Muscle layer of colon (tissue), 2 donors: ENCODE measurements around the gene SH3D21.

Experiments used
- H3K27ac ChIP-seq: one replicate; pipeline ENCODE4 v1.7.0; 2013; ENCODE audit warnings: low read depth, mild to moderate bottlenecking, low read length, moderate library complexity
- H3K27me3 ChIP-seq, 2 donors: one replicate each; pipeline ENCODE4 v1.7.0; 2013; ENCODE audit warnings: low read length in 2 of 2, mild to moderate bottlenecking in 2 of 2; ENCODE audit not compliant: insufficient read depth in 2 of 2, control insufficient read depth in 1 of 2
- H3K36me3 ChIP-seq: one replicate; pipeline ENCODE4 v1.7.0; 2013; ENCODE audit warnings: mild to moderate bottlenecking, low read length; ENCODE audit not compliant: insufficient read depth
- H3K4me1 ChIP-seq: one replicate; pipeline ENCODE4 v1.7.0; 2013; ENCODE audit warnings: mild to moderate bottlenecking, low read length; ENCODE audit not compliant: insufficient read depth
- H3K4me3 ChIP-seq, 2 donors: one replicate each; pipeline ENCODE4 v1.7.0; 2013; ENCODE audit warnings: low read length in 2 of 2, low read depth in 1 of 2, mild to moderate bottlenecking in 1 of 2, moderate library complexity in 1 of 2
- H3K9ac ChIP-seq: one replicate; pipeline ENCODE4 v1.7.0; 2013; ENCODE audit warnings: low read length
- H3K9me3 ChIP-seq: one replicate; pipeline ENCODE4 v1.7.0; 2013; ENCODE audit warnings: mild to moderate bottlenecking, low read length
- donor health status: abdominal sarcoma.
- donor health status: Adenocarcinoma of cecum.

Gene SH3D21

GRCh38 chr1:36322786-36323635 is 16.8 kb downstream of the SH3D21 start:
- no peak overlapping the region for H3K9ac ChIP-seq

GRCh38 chr1:36323636-36324352 is 17.6 kb downstream of the SH3D21 start, which contains the start of gene EVA1B:
Gene EVA1B (minus strand): TSS chr1:36323645. CDS start chr1:36323037, 608 bp downstream.
- Histone ChIP-seq H3K36me3 (no peaks in the 10 kb centered on the region), H3K4me3 (peak within 1 kb of the TSS; percentile 58 to 64), H3K27ac (peak within 1 kb of the TSS; percentile 70), H3K27me3 (no peaks in the 10 kb centered on the region), H3K9me3 (no peaks in the 10 kb centered on the region), H3K4me1 (peaks cover 18% of the 10 kb centered on the region), H3K9ac (no peak within 1 kb of the TSS)

More at GRCh38 chr1:36322786-36323635, 16.8 kb downstream of the SH3D21 start:
- Histone ChIP-seq H3K36me3 (no peaks in the 10 kb centered on the region), H3K27me3 (no peaks in the 10 kb centered on the region), H3K4me1 (peaks cover 18% of the 10 kb centered on the region), H3K9me3 (no peaks in the 10 kb centered on the region), H3K27ac (peak overlapping the region; percentile 47), H3K4me3 (peak overlapping the region; percentile 50 to 55)

GRCh38 chr1:36324353-36324703 is 18.2 kb downstream of the SH3D21 start:
- H3K9ac ChIP-seq = no peak overlapping the region
- H3K36me3 ChIP-seq = no peaks in the 10 kb centered on the region
- peaks cover 18% of the 10 kb centered on the region for H3K4me1 ChIP-seq
- H3K27me3 ChIP-seq = no peaks in the 10 kb centered on the region
- no peak overlapping the region for H3K4me3 ChIP-seq
- peak overlapping the region; percentile 70 for H3K27ac ChIP-seq
- H3K9me3 ChIP-seq = no peaks in the 10 kb centered on the region

GRCh38 chr1:36326499-36326898 is 20.3 kb downstream of the SH3D21 start:
- no peak overlapping the region for H3K9ac ChIP-seq
- no peak overlapping the region for H3K4me3 ChIP-seq
- H3K36me3 ChIP-seq = no peaks in the 10 kb centered on the region
- H3K27me3 ChIP-seq = no peaks in the 10 kb centered on the region
- peaks cover 16% of the 10 kb centered on the region for H3K4me1 ChIP-seq
- no peaks in the 10 kb centered on the region for H3K9me3 ChIP-seq
- no peak overlapping the region for H3K27ac ChIP-seq

GRCh38 chr1:36327421-36328087 is 21.4 kb downstream of the SH3D21 start:
- Histone ChIP-seq H3K36me3 (no peaks in the 10 kb centered on the region), H3K27me3 (no peaks in the 10 kb centered on the region)

GRCh38 chr1:36328088-36328480 is 21.9 kb downstream of the SH3D21 start:
- no peak overlapping the region for H3K27ac ChIP-seq
- no peaks in the 10 kb centered on the region for H3K9me3 ChIP-seq
- H3K27me3 ChIP-seq = no peaks in the 10 kb centered on the region
- no peak overlapping the region for H3K4me3 ChIP-seq
- H3K4me1 ChIP-seq = peaks cover 10% of the 10 kb centered on the region
- H3K36me3 ChIP-seq = no peaks in the 10 kb centered on the region
- H3K9ac ChIP-seq = no peak overlapping the region

More at GRCh38 chr1:36327421-36328087, 21.4 kb downstream of the SH3D21 start:
- H3K9me3 ChIP-seq = no peaks in the 10 kb centered on the region
- no peak overlapping the region for H3K4me3 ChIP-seq
- H3K4me1 ChIP-seq = peaks cover 10% of the 10 kb centered on the region
- H3K27ac ChIP-seq = no peak overlapping the region
- H3K9ac ChIP-seq = no peak overlapping the region

GRCh38 chr1:36328713-36329112 is 22.5 kb downstream of the SH3D21 start:
- no peaks in the 10 kb centered on the region for H3K9me3 ChIP-seq
- no peak overlapping the region for H3K9ac ChIP-seq
- no peaks in the 10 kb centered on the region for H3K27me3 ChIP-seq
- no peak overlapping the region for H3K27ac ChIP-seq
- H3K4me3 ChIP-seq = no peak overlapping the region
- no peaks in the 10 kb centered on the region for H3K36me3 ChIP-seq
- H3K4me1 ChIP-seq = peaks cover 10% of the 10 kb centered on the region

GRCh38 chr1:36329817-36330216 is 23.6 kb downstream of the SH3D21 start:
- no peaks in the 10 kb centered on the region for H3K27me3 ChIP-seq
- H3K4me3 ChIP-seq = no peak overlapping the region
- no peaks in the 10 kb centered on the region for H3K4me1 ChIP-seq
- no peaks in the 10 kb centered on the region for H3K36me3 ChIP-seq
- no peak overlapping the region for H3K27ac ChIP-seq
- H3K9me3 ChIP-seq = no peaks in the 10 kb centered on the region
- H3K9ac ChIP-seq = no peak overlapping the region

GRCh38 chr1:36330940-36331339 is 24.8 kb downstream of the SH3D21 start:
- no peaks in the 10 kb centered on the region for H3K4me1 ChIP-seq
- no peak overlapping the region for H3K27ac ChIP-seq
- H3K4me3 ChIP-seq = no peak overlapping the region
- H3K9ac ChIP-seq = no peak overlapping the region
- no peaks in the 10 kb centered on the region for H3K36me3 ChIP-seq
- no peaks in the 10 kb centered on the region for H3K9me3 ChIP-seq
- no peaks in the 10 kb centered on the region for H3K27me3 ChIP-seq

- Histone ChIP-seq H3K27ac (no peak overlapping the region), H3K27me3 (no peaks in the 10 kb centered on the region), H3K4me3 (no peak overlapping the region), H3K4me1 (no peaks in the 10 kb centered on the region), H3K9me3 (no peaks in the 10 kb centered on the region), H3K9ac (no peak overlapping the region), H3K36me3 (peaks cover 9% of the 10 kb centered on the region)
These were observed 31.7 kb downstream of the SH3D21 start for GRCh38 chr1:36337830-36338229.

GRCh38 chr1:36339215-36339614 is 33.0 kb downstream of the SH3D21 start:
- Histone ChIP-seq H3K9ac (no peak overlapping the region), H3K27ac (no peak overlapping the region), H3K36me3 (peaks cover 19% of the 10 kb centered on the region)

More at GRCh38 chr1:36339215-36339614, 33.0 kb downstream of the SH3D21 start:
- Histone ChIP-seq H3K27me3 (no peaks in the 10 kb centered on the region), H3K4me3 (no peak overlapping the region), H3K9me3 (no peaks in the 10 kb centered on the region), H3K4me1 (no peaks in the 10 kb centered on the region)
